ENCODE data around the gene KYNU. TPM values are rescaled to one million over a fixed set of nuclear protein-coding genes. Genes with fewer than 3 reads are reported as not detected.

KYNU gene
- total and polyA plus RNA-seq, 10 of the 15 experiments (the other 5 are each of a cell fraction or from before 2014, with no cell fraction given) = 31.3 to 101 (median 38.3) TPM

DNA sequence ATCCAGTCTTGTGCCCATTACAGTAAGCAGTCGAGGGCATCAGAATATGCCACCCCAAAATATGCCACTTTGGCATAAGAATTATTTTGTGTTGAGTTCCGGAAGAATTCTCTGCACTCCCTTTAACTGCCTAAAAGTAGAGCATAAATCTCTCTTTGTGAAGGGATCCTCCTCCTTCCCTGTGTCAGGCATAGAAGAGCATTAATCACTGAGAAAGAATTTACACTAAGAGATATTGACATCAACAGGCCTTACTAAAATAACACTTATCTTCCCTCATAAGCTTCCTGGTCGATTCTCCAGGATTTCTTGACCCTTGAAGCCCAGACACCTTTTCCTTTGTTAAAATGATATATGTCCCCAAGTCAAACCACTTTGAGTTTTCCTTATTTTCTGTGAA, 27.6 kb upstream of the KYNU start:
- Histone ChIP-seq H3K36me3 (ENCODE audit: control insufficient read depth in 2 of 2, insufficient read depth in 2 of 2, low read length in 1 of 2) (no peaks in the 10 kb centered on the region), H3K79me2 (ENCODE audit: control insufficient read depth, insufficient read depth, low read length) (no peaks in the 10 kb centered on the region), H3K4me3 (no peak overlapping the region), H4K20me1 (ENCODE audit: control insufficient read depth, insufficient read depth) (no peaks in the 10 kb centered on the region), H3K4me2 (ENCODE audit: control insufficient read depth, insufficient read depth) (no peak overlapping the region), H3K27me3 (replicated peaks in 1 of 2; ENCODE audit: control insufficient read depth in 2 of 2, insufficient read depth in 2 of 2, low read length in 1 of 2) (no peaks in the 10 kb centered on the region), H3K4me1 (ENCODE audit: control insufficient read depth, insufficient read depth, low read length) (no peaks in the 10 kb centered on the region), H3K9ac (ENCODE audit: control insufficient read depth, insufficient read depth, low read length) (no peak overlapping the region), H2AFZ (ENCODE audit: control insufficient read depth, low read depth, low read length) (no peak overlapping the region), H3K27ac (ENCODE audit: control insufficient read depth, insufficient read depth) (no peak overlapping the region), H3K9me3 (replicated peaks; ENCODE audit: control insufficient read depth, insufficient read depth, low read length) (no peaks in the 10 kb centered on the region)
- in situ Hi-C loops (cut with MboI) (no loop called here), intact Hi-C loops (cut with micrococcal nuclease; ENCODE audit: unreplicated experiment) (no loop called here)
- no TSS peak for BruUV-seq (replicated peaks)
- ATAC-seq = no peak
- POLR2A ChIA-PET = interaction anchor here (0.6 kb wide), 1 partner anchor 557 kb away, joined by 3 read pairs; no protein-coding TSS in a partner anchor
- RAD21 ChIA-PET (ENCODE audit: unreplicated experiment) = no interaction called here
- CTCF ChIA-PET = no interaction called here
- TF ChIP-seq STAT3 (IDR thresholded peaks at IDR 0.05; ENCODE audit: low read depth, low read length) (no peak), CBFB (IDR thresholded peaks at IDR 0.05; ENCODE audit: low read depth) (no peak), TCF12 (IDR thresholded peaks at IDR 0.05; ENCODE audit: low read depth, low read length) (no peak), GABPA (IDR thresholded peaks at IDR 0.05; ENCODE audit: low read depth) (no peak), NR2C1 (IDR thresholded peaks at IDR 0.05) (no peak), PAX5 (IDR thresholded peaks at IDR 0.05; ENCODE audit: borderline replicate concordance, low read depth, low read length) (no peak), KLF5 (IDR thresholded peaks at IDR 0.05; ENCODE audit: partially characterized antibody) (no peak), FOS (IDR thresholded peaks at IDR 0.05; ENCODE audit: borderline replicate concordance, extremely low read depth, insufficient read length) (no peak), TAF1 (IDR thresholded peaks at IDR 0.05; ENCODE audit: borderline replicate concordance, low read depth, low read length) (no peak), CEBPB (IDR thresholded peaks at IDR 0.05; ENCODE audit: borderline replicate concordance in 1 of 2, low read depth in 2 of 2, low read length in 2 of 2) (no peak), NBN (IDR thresholded peaks at IDR 0.05) (no peak), CHD1 (IDR thresholded peaks at IDR 0.05; ENCODE audit: low read depth, low read length) (no peak), SMARCA5 (IDR thresholded peaks at IDR 0.05) (no peak)
- TF ChIP-seq, protein P1, sequence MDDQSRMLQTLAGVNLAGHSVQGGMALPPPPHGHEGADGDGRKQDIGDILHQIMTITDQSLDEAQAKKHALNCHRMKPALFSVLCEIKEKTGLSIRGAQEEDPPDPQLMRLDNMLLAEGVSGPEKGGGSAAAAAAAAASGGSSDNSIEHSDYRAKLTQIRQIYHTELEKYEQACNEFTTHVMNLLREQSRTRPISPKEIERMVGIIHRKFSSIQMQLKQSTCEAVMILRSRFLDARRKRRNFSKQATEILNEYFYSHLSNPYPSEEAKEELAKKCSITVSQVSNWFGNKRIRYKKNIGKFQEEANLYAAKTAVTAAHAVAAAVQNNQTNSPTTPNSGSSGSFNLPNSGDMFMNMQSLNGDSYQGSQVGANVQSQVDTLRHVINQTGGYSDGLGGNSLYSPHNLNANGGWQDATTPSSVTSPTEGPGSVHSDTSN (IDR thresholded peaks at IDR 0.05; ENCODE audit: insufficient replicate concordance, low read depth, low read length) = no peak
- TF ChIP-seq, protein P2, sequence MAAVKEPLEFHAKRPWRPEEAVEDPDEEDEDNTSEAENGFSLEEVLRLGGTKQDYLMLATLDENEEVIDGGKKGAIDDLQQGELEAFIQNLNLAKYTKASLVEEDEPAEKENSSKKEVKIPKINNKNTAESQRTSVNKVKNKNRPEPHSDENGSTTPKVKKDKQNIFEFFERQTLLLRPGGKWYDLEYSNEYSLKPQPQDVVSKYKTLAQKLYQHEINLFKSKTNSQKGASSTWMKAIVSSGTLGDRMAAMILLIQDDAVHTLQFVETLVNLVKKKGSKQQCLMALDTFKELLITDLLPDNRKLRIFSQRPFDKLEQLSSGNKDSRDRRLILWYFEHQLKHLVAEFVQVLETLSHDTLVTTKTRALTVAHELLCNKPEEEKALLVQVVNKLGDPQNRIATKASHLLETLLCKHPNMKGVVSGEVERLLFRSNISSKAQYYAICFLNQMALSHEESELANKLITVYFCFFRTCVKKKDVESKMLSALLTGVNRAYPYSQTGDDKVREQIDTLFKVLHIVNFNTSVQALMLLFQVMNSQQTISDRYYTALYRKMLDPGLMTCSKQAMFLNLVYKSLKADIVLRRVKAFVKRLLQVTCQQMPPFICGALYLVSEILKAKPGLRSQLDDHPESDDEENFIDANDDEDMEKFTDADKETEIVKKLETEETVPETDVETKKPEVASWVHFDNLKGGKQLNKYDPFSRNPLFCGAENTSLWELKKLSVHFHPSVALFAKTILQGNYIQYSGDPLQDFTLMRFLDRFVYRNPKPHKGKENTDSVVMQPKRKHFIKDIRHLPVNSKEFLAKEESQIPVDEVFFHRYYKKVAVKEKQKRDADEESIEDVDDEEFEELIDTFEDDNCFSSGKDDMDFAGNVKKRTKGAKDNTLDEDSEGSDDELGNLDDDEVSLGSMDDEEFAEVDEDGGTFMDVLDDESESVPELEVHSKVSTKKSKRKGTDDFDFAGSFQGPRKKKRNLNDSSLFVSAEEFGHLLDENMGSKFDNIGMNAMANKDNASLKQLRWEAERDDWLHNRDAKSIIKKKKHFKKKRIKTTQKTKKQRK (IDR thresholded peaks at IDR 0.05; ENCODE audit: low read depth, low read length) = no peak
- TF ChIP-seq, protein P3, sequence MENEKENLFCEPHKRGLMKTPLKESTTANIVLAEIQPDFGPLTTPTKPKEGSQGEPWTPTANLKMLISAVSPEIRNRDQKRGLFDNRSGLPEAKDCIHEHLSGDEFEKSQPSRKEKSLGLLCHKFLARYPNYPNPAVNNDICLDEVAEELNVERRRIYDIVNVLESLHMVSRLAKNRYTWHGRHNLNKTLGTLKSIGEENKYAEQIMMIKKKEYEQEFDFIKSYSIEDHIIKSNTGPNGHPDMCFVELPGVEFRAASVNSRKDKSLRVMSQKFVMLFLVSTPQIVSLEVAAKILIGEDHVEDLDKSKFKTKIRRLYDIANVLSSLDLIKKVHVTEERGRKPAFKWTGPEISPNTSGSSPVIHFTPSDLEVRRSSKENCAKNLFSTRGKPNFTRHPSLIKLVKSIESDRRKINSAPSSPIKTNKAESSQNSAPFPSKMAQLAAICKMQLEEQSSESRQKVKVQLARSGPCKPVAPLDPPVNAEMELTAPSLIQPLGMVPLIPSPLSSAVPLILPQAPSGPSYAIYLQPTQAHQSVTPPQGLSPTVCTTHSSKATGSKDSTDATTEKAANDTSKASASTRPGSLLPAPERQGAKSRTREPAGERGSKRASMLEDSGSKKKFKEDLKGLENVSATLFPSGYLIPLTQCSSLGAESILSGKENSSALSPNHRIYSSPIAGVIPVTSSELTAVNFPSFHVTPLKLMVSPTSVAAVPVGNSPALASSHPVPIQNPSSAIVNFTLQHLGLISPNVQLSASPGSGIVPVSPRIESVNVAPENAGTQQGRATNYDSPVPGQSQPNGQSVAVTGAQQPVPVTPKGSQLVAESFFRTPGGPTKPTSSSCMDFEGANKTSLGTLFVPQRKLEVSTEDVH (IDR thresholded peaks at IDR 0.05; ENCODE audit: low read depth, partially characterized antibody) = no peak
- SMC1A ChIA-PET (ENCODE audit: uncharacterized antibody, unreplicated experiment) = no interaction called here
- DNase-seq (ENCODE audit: low read depth, low spot score) = no peak
- no peak for FAIRE-seq
- 72% methylated on average over 3 of the region's 3 CpGs for WGBS (ENCODE audit: insufficient coverage, insufficient replicate concordance, low lambda C conversion rate, missing lambda C conversion rate)
